ENCODE measurements around the gene TICAM1.

Gene TICAM1

GRCh38 chr19:4873930-4874329 is 42.4 kb upstream of the TICAM1 start:
- Histone ChIP-seq H3K4me3 (ENCODE audit: low read depth, low read length) (no peak overlapping the region), H3K9me3 (ENCODE audit: control insufficient read depth, low read length) (no peaks in the 10 kb centered on the region), H3K27ac (no peak overlapping the region), H3K4me1 (no peaks in the 10 kb centered on the region), H2AFZ (no peak overlapping the region), H3K79me2 (no peaks in the 10 kb centered on the region), H3K36me3 (ENCODE audit: control insufficient read depth, insufficient read depth, low read length) (no peaks in the 10 kb centered on the region), H3K9ac (no peak overlapping the region), H3K27me3 (ENCODE audit: control insufficient read depth, insufficient read depth, low read length) (no peaks in the 10 kb centered on the region), H3K4me2 (ENCODE audit: low read length) (no peak overlapping the region)
- TF ChIP-seq CTCF (IDR thresholded peaks at IDR 0.05): no peak

- no peak overlapping the region for H2AFZ ChIP-seq
- no peak overlapping the region for H3K27ac ChIP-seq
- no peaks in the 10 kb centered on the region for H3K9me3 ChIP-seq (ENCODE audit: control insufficient read depth, low read length)
- no peak for TF ChIP-seq CTCF (IDR thresholded peaks at IDR 0.05)
- H3K36me3 ChIP-seq (ENCODE audit: control insufficient read depth, insufficient read depth, low read length): no peaks in the 10 kb centered on the region
- no peaks in the 10 kb centered on the region for H3K79me2 ChIP-seq
- no peak overlapping the region for H3K4me3 ChIP-seq (ENCODE audit: low read depth, low read length)
- H3K4me2 ChIP-seq (ENCODE audit: low read length): no peak overlapping the region
- H3K9ac ChIP-seq: no peak overlapping the region
- H3K27me3 ChIP-seq (ENCODE audit: control insufficient read depth, insufficient read depth, low read length): no peaks in the 10 kb centered on the region
- H3K4me1 ChIP-seq: peaks cover 2% of the 10 kb centered on the region
Measured at GRCh38 chr19:4871711-4872110, 40.2 kb upstream of the TICAM1 start.

- H3K9ac ChIP-seq: no peak overlapping the region
- H3K4me3 ChIP-seq (ENCODE audit: low read depth, low read length): no peak overlapping the region
- H3K4me2 ChIP-seq (ENCODE audit: low read length): no peak overlapping the region
- H2AFZ ChIP-seq: no peak overlapping the region
- no peak overlapping the region for H3K27ac ChIP-seq
- H3K9me3 ChIP-seq (ENCODE audit: control insufficient read depth, low read length): no peaks in the 10 kb centered on the region
- no peaks in the 10 kb centered on the region for H3K79me2 ChIP-seq
- no peaks in the 10 kb centered on the region for H3K27me3 ChIP-seq (ENCODE audit: control insufficient read depth, insufficient read depth, low read length)
- peaks cover 2% of the 10 kb centered on the region for H3K4me1 ChIP-seq
- TF ChIP-seq CTCF (IDR thresholded peaks at IDR 0.05): no peak
- H3K36me3 ChIP-seq (ENCODE audit: control insufficient read depth, insufficient read depth, low read length): no peaks in the 10 kb centered on the region
Measured at GRCh38 chr19:4870025-4870700, 38.7 kb upstream of the TICAM1 start.

GRCh38 chr19:4868286-4868834 is 36.8 kb upstream of the TICAM1 start:
- H3K27me3 ChIP-seq (ENCODE audit: control insufficient read depth, insufficient read depth, low read length): no peaks in the 10 kb centered on the region
- no peak overlapping the region for H3K9ac ChIP-seq
- H2AFZ ChIP-seq: no peak overlapping the region
- no peak overlapping the region for H3K4me3 ChIP-seq (ENCODE audit: low read depth, low read length)
- H3K4me2 ChIP-seq (ENCODE audit: low read length): no peak overlapping the region
- H3K27ac ChIP-seq: no peak overlapping the region
- H3K4me1 ChIP-seq: peaks cover 2% of the 10 kb centered on the region
- no peak for TF ChIP-seq CTCF (IDR thresholded peaks at IDR 0.05)
- no peaks in the 10 kb centered on the region for H3K79me2 ChIP-seq
- H3K36me3 ChIP-seq (ENCODE audit: control insufficient read depth, insufficient read depth, low read length): no peaks in the 10 kb centered on the region
- no peaks in the 10 kb centered on the region for H3K9me3 ChIP-seq (ENCODE audit: control insufficient read depth, low read length)
